ENCODE measurements around the gene SLC12A9. TPM values are rescaled to one million over a fixed set of nuclear protein-coding genes. Genes with fewer than 3 reads are reported as not detected.

The SLC12A9 gene
- total RNA-seq, 4 donors from 2014 or later, result 15.2 to 27.9 (median 17.2) TPM

GRCh38 chr7:100874300-100874576 lies 21.7 kb downstream of the SLC12A9 start:
- Histone ChIP-seq H3K9me3 (no peaks in the 10 kb centered on the region), H3K27ac (peak overlapping the region; percentile 92 to 94 (median 93)), H3K4me1 (peaks cover 24% of the 10 kb centered on the region in 2 donors), H3K27me3 (no peaks in the 10 kb centered on the region), H3K36me3 (peaks cover 13 to 33% of the 10 kb centered on the region in 2 donors), H3K4me3 (replicated peaks in 1 of 3) (peak overlapping the region in 2 of 3 donors; percentile 45 to 100)
- WGBS, 2 donors, result 47 to 64% methylated on average over 5 to 8 of the region's 8 CpGs
- TF ChIP-seq POLR2A (IDR thresholded peaks at IDR 0.05), result no peak
- no peak for TF ChIP-seq CTCF (IDR thresholded peaks at IDR 0.05)
- intact Hi-C loops (cut with DNase I), result no loop called here
- no peak for DNase-seq

GRCh38 chr7:100874577-100875355 lies 22.3 kb downstream of the SLC12A9 start, which contains the start of gene SRRT:
SRRT (plus strand) TSS chr7:100875103; CDS start chr7:100875591, 488 bp downstream.
- H3K4me1 ChIP-seq, result peaks cover 24% of the 10 kb centered on the region in 2 donors
- intact Hi-C loops (cut with DNase I), result no loop called here

DNA sequence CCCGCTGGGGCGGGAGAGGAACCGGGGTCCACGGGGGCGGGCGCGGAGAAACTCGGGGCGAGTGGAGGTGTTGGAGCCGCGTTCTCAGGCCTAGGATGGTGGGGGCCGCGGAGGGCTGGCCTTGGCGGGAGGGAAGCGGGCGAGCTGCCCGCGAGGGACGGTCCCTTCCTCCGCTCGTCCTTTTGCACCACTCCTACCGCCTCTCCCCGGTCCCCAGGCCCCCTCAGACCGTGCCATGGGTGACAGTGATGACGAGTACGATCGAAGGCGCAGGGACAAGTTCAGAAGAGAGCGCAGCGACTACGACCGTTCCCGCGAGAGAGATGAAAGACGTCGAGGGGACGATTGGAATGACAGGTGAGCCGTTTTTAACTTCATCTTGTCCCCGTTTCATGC lies 22.8 kb downstream of the SLC12A9 start:
- 0% methylated on average over 20 to 24 of the region's 39 CpGs for WGBS, 2 donors
- Histone ChIP-seq H3K9me3 (no peaks in the 10 kb centered on the region), H3K36me3 (peaks cover 13 to 31% of the 10 kb centered on the region in 2 donors), H3K27me3 (no peaks in the 10 kb centered on the region), H3K4me1 (peaks cover 24% of the 10 kb centered on the region in 2 donors), H3K27ac (peak overlapping the region; percentile 79 to 94 (median 93)), H3K4me3 (replicated peaks in 1 of 3) (peak overlapping the region; percentile 77 to 100 (median 83))
- DNase-seq, result no peak
- TF ChIP-seq CTCF (IDR thresholded peaks at IDR 0.05), result no peak
- TF ChIP-seq POLR2A (IDR thresholded peaks at IDR 0.05), result no peak
- intact Hi-C loops (cut with DNase I), result no loop called here

More at GRCh38 chr7:100874577-100875355, 22.3 kb downstream of the SLC12A9 start, which contains the start of gene SRRT:
- H3K9me3 ChIP-seq, result no peaks in the 10 kb centered on the region
- 3 to 11% methylated on average over 15 to 67 of the region's 79 CpGs for WGBS, 2 donors
- peak within 1 kb of the TSS; percentile 77 to 100 (median 83) for H3K4me3 ChIP-seq (replicated peaks in 1 of 3)
- H3K36me3 ChIP-seq, result peaks cover 13 to 33% of the 10 kb centered on the region in 2 donors
- TF ChIP-seq CTCF (IDR thresholded peaks at IDR 0.05), result peak in 5 of 6 experiments; percentile 24 to 66 (median 57)
- peak; percentile 35 to 90 for TF ChIP-seq POLR2A (IDR thresholded peaks at IDR 0.05)
- peak; percentile 99 for DNase-seq
- no peaks in the 10 kb centered on the region for H3K27me3 ChIP-seq
- peak within 1 kb of the TSS; percentile 92 to 94 (median 93) for H3K27ac ChIP-seq

GRCh38 chr7:100878013-100878412 lies 25.5 kb downstream of the SLC12A9 start:
- peaks cover 24% of the 10 kb centered on the region in 2 donors for H3K4me1 ChIP-seq
- intact Hi-C loops (cut with DNase I), result no loop called here
- 83 to 84% methylated on average over 7 of the region's 7 CpGs for WGBS, 2 donors
- no peaks in the 10 kb centered on the region for H3K27me3 ChIP-seq
- TF ChIP-seq POLR2A (IDR thresholded peaks at IDR 0.05) (no peak), CTCF (IDR thresholded peaks at IDR 0.05) (no peak)
- H3K4me3 ChIP-seq (replicated peaks in 1 of 3), result no peak overlapping the region
- no peak overlapping the region for H3K27ac ChIP-seq
- no peaks in the 10 kb centered on the region for H3K9me3 ChIP-seq
- no peak for DNase-seq
- H3K36me3 ChIP-seq, result peaks cover 19 to 33% of the 10 kb centered on the region in 2 donors

DNA sequence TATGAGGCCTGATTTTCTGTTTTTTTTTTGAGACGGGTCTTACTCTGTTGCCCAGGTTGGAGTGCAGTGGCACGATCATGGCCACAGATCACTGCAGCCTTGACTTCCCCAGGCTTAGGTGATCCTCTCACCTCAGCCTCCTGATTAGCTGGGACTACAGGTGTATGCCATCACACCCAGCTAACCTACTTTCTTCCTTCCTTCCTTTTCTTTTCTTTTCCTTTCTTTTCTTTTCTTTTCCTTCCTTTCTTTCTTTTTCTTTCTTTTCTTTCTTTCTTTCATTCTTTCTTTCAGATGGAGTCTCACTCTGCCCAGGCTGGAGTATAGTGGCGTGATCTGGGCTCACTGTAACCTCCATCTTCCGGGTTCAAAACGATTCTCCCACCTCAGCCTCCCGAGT lies 26.2 kb downstream of the SLC12A9 start:
- 82 to 83% methylated on average over 6 of the region's 6 CpGs for WGBS, 2 donors
- intact Hi-C loops (cut with DNase I), result no loop called here
- TF ChIP-seq CTCF (IDR thresholded peaks at IDR 0.05) (no peak), POLR2A (IDR thresholded peaks at IDR 0.05) (no peak)
- no peaks in the 10 kb centered on the region for H3K27me3 ChIP-seq
- no peaks in the 10 kb centered on the region for H3K9me3 ChIP-seq
- H3K27ac ChIP-seq, result no peak overlapping the region
- peaks cover 25 to 36% of the 10 kb centered on the region in 2 donors for H3K36me3 ChIP-seq
- H3K4me3 ChIP-seq (replicated peaks in 1 of 3), result no peak overlapping the region
- H3K4me1 ChIP-seq, result peaks cover 24% of the 10 kb centered on the region in 2 donors
- DNase-seq, result no peak
